Esophagus muscularis mucosa (tissue), 3 donors: ENCODE results near the gene OPN4.

ENCODE experiments used
- POLR2A ChIP-seq: fragments of 450-650 bp; IDR thresholded peaks from one replicate; pipeline ENCODE4 v1.6.1; 2017; ENCODE audit warnings: antibody characterized with exemption, moderate library complexity, mild to moderate bottlenecking, low read depth
- POLR2AphosphoS5 ChIP-seq, 2 donors: sonication (generic); formaldehyde crosslinking; IDR thresholded peaks; one replicate each; pipeline ENCODE4 v1.6.1; 2017; ENCODE audit warnings: antibody characterized with exemption in 2 of 2
- TF ChIP-seq, protein P1 (sequence below), 3 experiments: fragments of 200-600 bp in 2 of 3; fragments of 450-650 bp in 1 of 3; sonication (generic) in 2 of 3; IDR thresholded peaks; one replicate each; pipeline ENCODE4 v1.5.1; 2017 to 2019; ENCODE audit warnings: antibody characterized with exemption in 3 of 3, mild to moderate bottlenecking in 2 of 3, moderate library complexity in 1 of 3

- no peak for TF ChIP-seq POLR2A
- TF ChIP-seq, protein P1, sequence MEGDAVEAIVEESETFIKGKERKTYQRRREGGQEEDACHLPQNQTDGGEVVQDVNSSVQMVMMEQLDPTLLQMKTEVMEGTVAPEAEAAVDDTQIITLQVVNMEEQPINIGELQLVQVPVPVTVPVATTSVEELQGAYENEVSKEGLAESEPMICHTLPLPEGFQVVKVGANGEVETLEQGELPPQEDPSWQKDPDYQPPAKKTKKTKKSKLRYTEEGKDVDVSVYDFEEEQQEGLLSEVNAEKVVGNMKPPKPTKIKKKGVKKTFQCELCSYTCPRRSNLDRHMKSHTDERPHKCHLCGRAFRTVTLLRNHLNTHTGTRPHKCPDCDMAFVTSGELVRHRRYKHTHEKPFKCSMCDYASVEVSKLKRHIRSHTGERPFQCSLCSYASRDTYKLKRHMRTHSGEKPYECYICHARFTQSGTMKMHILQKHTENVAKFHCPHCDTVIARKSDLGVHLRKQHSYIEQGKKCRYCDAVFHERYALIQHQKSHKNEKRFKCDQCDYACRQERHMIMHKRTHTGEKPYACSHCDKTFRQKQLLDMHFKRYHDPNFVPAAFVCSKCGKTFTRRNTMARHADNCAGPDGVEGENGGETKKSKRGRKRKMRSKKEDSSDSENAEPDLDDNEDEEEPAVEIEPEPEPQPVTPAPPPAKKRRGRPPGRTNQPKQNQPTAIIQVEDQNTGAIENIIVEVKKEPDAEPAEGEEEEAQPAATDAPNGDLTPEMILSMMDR (IDR thresholded peaks at IDR 0.05) = no peak
- TF ChIP-seq POLR2AphosphoS5 (IDR thresholded peaks at IDR 0.05) = no peak
Measured at GRCh38 chr10:86706401-86706841, 52.1 kb downstream of the OPN4 start.
